Measurements from ENCODE around the gene PRR5L.
"Not testable (repeated sequence)": the region's sequence is repeated elsewhere in the genome, so short reads cannot be mapped to it uniquely, and the experiment has no call there.

Gene PRR5L

GRCh38 chr11:36487619-36488018 lies 191.5 kb downstream of the PRR5L start:
- DNase-seq (ENCODE audit: low read depth in 2 of 2, low spot score in 1 of 2), result no peak

GRCh38 chr11:36488096-36488495 lies 192.0 kb downstream of the PRR5L start:
- no peak for DNase-seq (ENCODE audit: low read depth in 2 of 2, low spot score in 1 of 2)

- no peak for DNase-seq (ENCODE audit: low read depth in 2 of 2, low spot score in 1 of 2)
Observed at GRCh38 chr11:36490026-36490806, 194.1 kb downstream of the PRR5L start.

GRCh38 chr11:36492724-36493304 lies 196.7 kb downstream of the PRR5L start:
- DNase-seq (ENCODE audit: low read depth in 2 of 2, low spot score in 1 of 2), result no peak

- DNase-seq (ENCODE audit: low read depth in 2 of 2, low spot score in 1 of 2), result no peak
Observed at GRCh38 chr11:36493332-36493731, 197.2 kb downstream of the PRR5L start.

GRCh38 chr11:36498721-36499120 lies 202.6 kb downstream of the PRR5L start:
- no peak for DNase-seq (ENCODE audit: low read depth in 2 of 2, low spot score in 1 of 2)

GRCh38 chr11:36499315-36499714 lies 203.2 kb downstream of the PRR5L start:
- no peak for DNase-seq (ENCODE audit: low read depth in 2 of 2, low spot score in 1 of 2)

GRCh38 chr11:36500315-36500721 lies 204.2 kb downstream of the PRR5L start:
- no peak for DNase-seq (ENCODE audit: low read depth in 2 of 2, low spot score in 1 of 2)

GRCh38 chr11:36501236-36501635 lies 205.1 kb downstream of the PRR5L start:
- DNase-seq (ENCODE audit: low read depth in 2 of 2, low spot score in 1 of 2), result no peak

GRCh38 chr11:36507824-36508489 lies 211.9 kb downstream of the PRR5L start:
- DNase-seq (ENCODE audit: low read depth in 2 of 2, low spot score in 1 of 2), result no peak

- no peak for DNase-seq (ENCODE audit: low read depth in 2 of 2, low spot score in 1 of 2)
Observed at GRCh38 chr11:36508743-36509142, 212.7 kb downstream of the PRR5L start.

- DNase-seq (ENCODE audit: low read depth in 2 of 2, low spot score in 1 of 2), result peak in 1 of 2 donors; percentile 10
Observed at GRCh38 chr11:36509201-36509639, 213.1 kb downstream of the PRR5L start.

- peak; percentile 83 to 86 for DNase-seq (ENCODE audit: low read depth in 2 of 2, low spot score in 1 of 2)
Observed at GRCh38 chr11:36509694-36510593, 213.9 kb downstream of the PRR5L start, which contains the start of gene TRAF6. Gene TRAF6, minus strand, starts transcription at chr11:36510272. Its CDS starts 8,757 bp downstream, at chr11:36501515.

GRCh38 chr11:36510594-36510942 lies 214.5 kb downstream of the PRR5L start:
- no peak for DNase-seq (ENCODE audit: low read depth in 2 of 2, low spot score in 1 of 2)

- not testable (repeated sequence) for DNase-seq (ENCODE audit: low read depth in 2 of 2, low spot score in 1 of 2)
Observed at GRCh38 chr11:36511062-36511461, 215.0 kb downstream of the PRR5L start.

- DNase-seq (ENCODE audit: low read depth in 2 of 2, low spot score in 1 of 2), result no peak
Observed at GRCh38 chr11:36512016-36512415, 215.9 kb downstream of the PRR5L start.

- no peak for DNase-seq (ENCODE audit: low read depth in 2 of 2, low spot score in 1 of 2)
Observed at GRCh38 chr11:36513965-36514364, 217.9 kb downstream of the PRR5L start.
